DMS114 treated with DMSO at 0.1 percent for 48 hours (cell line): ENCODE data around the gene SLC35E2B.
"Not testable (repeated sequence)": the region's sequence is repeated elsewhere in the genome, so short reads cannot be mapped to it uniquely, and the experiment has no call there.

Experiments
- DNase-seq: peaks from one replicate; lab custom pipeline; 2025; ENCODE audit not compliant: unreplicated experiment; lab: John Stamatoyannopoulos, UW

SLC35E2B gene

GRCh38 chr1:1647567-1648241 is 44.9 kb downstream of the SLC35E2B start:
- not testable (repeated sequence) for DNase-seq

GRCh38 chr1:1646326-1646725 is 46.3 kb downstream of the SLC35E2B start:
- DNase-seq = not testable (repeated sequence)

- not testable (repeated sequence) for DNase-seq
Observed at GRCh38 chr1:1640711-1641461, 51.7 kb downstream of the SLC35E2B start.

- DNase-seq = not testable (repeated sequence)
Observed at GRCh38 chr1:1640081-1640480, 52.5 kb downstream of the SLC35E2B start.

- DNase-seq = not testable (repeated sequence)
Observed at GRCh38 chr1:1639368-1639767, 53.2 kb downstream of the SLC35E2B start.

- DNase-seq = not testable (repeated sequence)
Observed at GRCh38 chr1:1638528-1638927, 54.1 kb downstream of the SLC35E2B start.

- DNase-seq = not testable (repeated sequence)
Observed at GRCh38 chr1:1637479-1637875, 55.1 kb downstream of the SLC35E2B start.

- DNase-seq = not testable (repeated sequence)
Observed at GRCh38 chr1:1636621-1637478, 55.7 kb downstream of the SLC35E2B start.

GRCh38 chr1:1634613-1635012 is 58.0 kb downstream of the SLC35E2B start:
- DNase-seq = not testable (repeated sequence)

- DNase-seq = not testable (repeated sequence)
Observed at GRCh38 chr1:1633409-1633808, 59.2 kb downstream of the SLC35E2B start.

- DNase-seq = no peak
Observed at GRCh38 chr1:1631782-1632420, 60.7 kb downstream of the SLC35E2B start, which contains the start of gene MMP23B. Gene MMP23B (plus strand): TSS chr1:1632173. CDS start chr1:1632219, 46 bp downstream.

GRCh38 chr1:1630965-1631781 is 61.4 kb downstream of the SLC35E2B start:
- DNase-seq = no peak

GRCh38 chr1:1630191-1630964 is 62.2 kb downstream of the SLC35E2B start:
- no peak for DNase-seq

GRCh38 chr1:1629430-1630190 is 63.0 kb downstream of the SLC35E2B start:
- no peak for DNase-seq

GRCh38 chr1:1628754-1629429 is 63.7 kb downstream of the SLC35E2B start:
- DNase-seq = no peak

- no peak for DNase-seq
Observed at GRCh38 chr1:1627829-1628753, 64.5 kb downstream of the SLC35E2B start.
